ENCODE measurements around the gene NRG3.

NRG3 gene

DNA sequence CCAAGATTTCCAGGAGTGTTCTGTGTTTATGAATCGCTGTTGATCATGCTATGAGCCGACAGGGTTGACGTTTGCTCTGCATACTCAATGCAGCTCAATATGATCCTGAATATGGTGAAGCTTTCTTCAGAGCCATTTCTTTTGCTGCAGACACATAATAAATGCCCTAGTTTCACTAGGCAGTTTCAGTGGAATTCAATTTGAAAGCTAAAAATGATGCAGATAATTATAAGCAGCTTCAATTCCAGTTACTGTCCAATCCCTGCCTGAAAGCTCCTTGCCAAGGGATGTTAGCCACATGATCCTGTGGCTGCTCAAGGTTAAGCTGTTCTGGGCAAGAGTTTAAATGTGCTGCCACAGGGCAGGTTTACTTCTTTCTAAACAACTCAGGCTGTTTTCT, 805.6 kb downstream of the NRG3 start:
- peak; percentile 7 for DNase-seq (ENCODE audit: low spot score)

DNA sequence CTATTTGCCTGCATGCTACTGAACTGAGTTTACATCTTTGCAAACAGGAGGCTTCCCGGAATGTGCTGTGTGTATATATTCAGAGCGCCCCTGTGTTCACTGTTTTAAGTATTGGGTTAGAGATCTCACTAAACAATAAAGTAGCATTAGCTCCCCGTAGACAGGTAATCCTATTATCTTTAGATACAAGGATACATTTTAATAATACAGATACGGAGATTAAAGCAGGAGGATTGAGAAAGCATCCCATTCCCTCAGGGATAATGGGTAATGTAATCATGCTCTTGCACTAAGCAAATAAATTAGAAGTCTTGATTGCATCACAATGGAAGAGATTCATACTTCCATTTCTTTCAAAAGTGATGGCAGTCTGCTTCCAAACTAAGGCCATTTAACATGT, 809.0 kb downstream of the NRG3 start:
- no peak for DNase-seq (ENCODE audit: low spot score)

DNA sequence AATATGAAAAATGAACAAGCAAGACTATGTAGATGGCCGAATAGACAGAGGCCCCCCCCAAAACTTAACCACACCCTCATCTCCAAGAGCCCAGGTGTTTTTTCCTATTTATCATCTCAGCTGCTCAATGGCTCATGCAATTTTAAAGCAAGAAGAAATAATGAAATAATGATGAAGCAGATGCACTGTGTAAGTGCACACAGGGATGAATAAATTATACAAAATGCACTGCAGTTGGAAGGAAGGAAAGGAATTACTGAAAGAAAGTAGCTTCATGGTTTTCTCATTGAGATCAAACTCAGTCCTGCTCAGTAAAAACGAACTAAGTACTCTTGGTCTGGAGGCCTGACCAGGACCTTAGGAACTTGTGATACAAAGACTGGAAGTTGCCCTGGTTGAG, 810.1 kb downstream of the NRG3 start:
- no peak for DNase-seq (ENCODE audit: low spot score)

DNA sequence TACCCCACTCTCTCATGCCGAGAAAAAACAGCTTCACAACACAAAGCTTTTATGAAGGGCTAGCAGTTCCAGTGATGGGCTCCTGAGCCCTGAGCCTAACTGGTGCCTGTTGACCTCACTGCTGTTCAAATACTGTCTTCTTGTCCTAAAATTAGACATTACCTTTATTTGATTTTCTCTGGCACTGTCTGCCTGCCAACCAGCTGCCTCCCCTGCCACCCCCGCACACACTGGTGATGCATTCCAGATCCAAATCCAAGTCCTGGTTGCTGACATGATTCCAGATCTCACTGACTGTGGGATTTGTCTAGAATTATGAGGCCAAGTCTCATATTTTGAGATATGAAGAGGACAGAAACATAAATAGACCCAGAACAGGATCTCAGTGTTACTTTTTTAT, 816.2 kb downstream of the NRG3 start:
- DNase-seq (ENCODE audit: low spot score): no peak

DNA sequence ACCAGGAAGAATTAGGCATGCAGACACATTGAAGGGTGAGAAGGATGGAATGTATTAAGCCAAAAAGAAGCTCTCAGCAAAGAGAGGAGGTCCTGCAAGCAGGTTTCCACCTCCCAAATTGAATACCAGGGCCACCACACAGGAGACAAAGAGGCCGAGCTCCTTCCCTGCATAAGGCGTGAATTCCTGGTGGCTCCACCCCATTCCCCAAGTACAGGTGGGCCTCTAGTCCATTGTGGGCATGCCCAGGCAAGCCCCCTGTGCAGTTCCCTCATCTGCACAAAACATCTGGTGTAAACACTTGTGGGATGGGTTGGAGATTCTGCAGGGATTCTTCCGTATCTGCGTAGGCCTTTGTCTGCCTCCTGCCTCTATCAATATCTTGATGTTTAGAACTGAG, 817.5 kb downstream of the NRG3 start:
- no peak for DNase-seq (ENCODE audit: low spot score)

DNA sequence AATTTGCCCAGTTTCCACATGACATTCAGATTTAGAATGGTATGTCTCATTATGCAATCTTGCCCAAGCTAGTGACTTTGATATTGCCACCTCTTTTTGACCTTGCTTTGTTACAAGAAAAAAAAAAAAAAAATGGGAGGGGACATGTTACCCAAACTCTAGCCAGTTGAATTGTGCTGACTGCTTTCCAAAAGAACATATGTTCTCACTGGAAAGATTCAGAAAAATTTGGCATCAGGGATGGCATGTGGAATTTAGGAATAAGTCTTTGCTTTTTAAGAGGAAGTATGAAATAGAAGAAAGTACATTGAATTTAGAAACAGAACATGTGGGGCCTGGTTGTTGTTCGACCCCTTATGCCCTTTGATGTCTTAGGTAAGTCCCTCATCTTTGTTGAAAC, 846.8 kb downstream of the NRG3 start:
- no peak for DNase-seq (ENCODE audit: low spot score)

DNA sequence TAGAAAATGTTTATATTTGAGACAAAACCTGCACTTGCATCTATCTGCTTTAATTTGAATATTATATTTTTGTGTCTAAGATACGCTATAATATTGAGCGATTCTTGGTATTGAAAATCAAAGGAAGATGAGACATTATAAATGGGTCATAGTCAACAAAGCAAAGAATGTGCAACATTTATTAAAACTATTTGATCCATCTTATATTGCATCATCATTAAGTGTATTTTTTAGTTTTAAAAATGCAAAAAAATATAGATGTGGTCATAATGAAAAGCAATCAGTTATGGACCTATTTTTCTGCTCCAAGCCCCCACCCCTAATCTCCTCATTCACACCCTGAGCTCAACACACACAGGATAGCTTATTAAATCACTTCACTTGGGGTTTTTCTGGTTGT, 847.3 kb downstream of the NRG3 start:
- DNase-seq (ENCODE audit: low spot score): no peak

DNA sequence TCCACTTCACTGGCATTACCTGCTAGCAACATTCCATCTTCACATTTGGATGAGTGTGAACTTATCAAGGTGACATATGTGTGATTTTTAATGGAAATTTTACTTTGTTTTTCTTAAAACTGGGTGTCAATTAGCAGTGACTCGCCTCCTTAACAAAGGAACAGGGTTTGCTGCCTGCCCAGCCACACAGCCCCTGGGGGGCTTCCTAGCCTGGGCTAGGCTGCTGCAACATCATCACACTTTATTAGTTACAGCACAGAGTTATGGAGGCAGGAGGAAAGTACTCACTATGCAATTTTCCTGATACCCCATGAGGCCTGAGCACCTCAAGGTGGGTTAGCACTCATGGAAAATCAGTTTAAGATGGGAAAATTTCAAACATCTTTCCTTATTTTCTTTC, 861.3 kb downstream of the NRG3 start:
- DNase-seq (ENCODE audit: low spot score): no peak

DNA sequence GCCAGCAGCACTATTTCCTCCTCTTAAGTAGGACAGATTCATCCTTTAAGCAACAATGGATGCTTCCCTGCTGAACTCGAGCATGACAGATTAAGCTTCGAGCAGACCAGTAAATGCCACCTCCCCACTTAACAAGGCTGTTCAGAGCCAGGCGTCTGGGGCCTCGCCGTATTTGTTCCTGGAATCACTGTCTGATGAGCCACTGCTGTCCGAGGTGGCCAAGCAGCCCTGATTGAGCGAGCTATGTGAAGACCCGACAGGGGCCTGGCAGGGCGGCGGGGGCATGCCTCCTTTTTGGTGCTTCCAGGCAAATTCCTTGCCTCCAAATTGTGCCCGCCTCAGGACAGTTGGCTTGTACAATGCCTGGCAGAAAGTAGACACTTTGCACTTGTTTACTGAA, 862.6 kb downstream of the NRG3 start:
- no peak for DNase-seq (ENCODE audit: low spot score)

DNA sequence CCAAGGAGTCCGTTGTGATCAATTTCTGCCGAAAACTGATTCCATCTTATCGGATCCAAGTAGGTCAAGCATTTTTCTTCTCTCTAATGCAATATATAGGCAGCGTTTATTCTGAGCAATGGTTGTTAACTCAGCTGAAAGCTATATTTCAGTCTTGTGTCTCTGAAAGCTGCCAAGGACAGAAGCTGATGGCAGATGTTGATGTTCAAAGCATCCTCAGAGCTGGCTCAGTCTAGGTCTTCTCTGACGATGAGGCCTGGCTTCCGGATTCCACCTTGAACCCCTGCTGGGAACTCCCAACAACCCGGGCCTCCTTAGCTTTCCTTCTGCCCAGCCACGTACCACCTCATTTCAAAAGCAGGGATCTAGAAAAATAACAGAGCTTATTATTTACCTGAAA, 863.6 kb downstream of the NRG3 start:
- no peak for DNase-seq (ENCODE audit: low spot score)

DNA sequence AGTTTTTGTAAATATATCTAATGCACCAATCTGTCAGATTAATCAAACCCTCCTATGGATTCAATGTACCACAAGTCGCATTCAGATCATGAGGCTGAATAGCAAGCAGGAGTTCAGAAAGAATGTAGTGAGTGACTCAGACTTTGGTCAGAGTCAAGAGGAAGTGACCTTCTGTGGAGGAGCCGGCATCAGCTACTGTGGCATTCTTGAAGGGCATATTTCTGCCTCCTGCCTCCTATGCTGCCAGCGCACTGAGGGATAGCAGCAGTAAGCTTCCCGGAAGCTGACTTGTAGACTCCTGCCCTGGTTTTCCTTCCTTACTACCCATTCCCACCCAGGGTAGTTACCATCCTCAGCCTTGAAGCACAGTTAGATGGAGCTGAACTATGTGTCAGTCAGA, 867.5 kb downstream of the NRG3 start:
- DNase-seq (ENCODE audit: low spot score): no peak

DNA sequence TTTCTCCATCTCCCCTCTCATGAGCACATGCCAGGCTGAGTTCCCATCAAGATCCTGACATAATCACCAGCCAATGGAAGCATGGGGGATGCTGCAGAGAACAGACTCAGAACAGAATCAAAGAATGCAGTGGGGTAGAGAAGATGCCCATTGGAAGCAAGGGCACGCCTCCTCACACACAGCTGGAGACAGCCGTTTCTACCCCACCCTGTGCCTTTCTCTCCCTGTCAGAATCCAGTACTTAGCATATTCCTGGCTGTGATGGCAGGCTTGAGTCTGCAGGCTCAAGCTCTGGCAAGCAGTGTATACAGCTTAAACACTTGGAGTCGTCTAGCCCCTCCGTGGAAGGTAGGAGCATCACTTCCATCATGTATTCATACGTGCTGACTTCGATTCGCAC, 867.9 kb downstream of the NRG3 start:
- no peak for DNase-seq (ENCODE audit: low spot score)

DNA sequence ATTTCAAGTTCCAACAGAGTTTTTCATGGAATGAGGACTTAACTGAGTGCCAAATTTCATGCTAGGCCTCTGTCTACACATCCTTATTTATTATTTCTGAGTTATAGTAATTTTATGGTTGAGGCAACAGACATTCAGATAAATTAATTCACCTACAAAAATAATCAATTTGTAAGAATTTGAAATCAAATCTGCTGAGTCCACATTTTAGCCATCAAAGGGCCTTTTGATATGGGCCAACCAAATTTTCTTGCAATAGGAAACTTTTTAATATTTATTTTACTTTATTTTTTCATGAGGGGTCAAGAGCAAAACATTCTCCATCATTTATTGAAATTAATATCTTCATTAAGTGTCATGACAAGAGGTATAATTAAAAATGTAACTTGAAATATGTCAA, 875.5 kb downstream of the NRG3 start:
- DNase-seq (ENCODE audit: low spot score): no peak

DNA sequence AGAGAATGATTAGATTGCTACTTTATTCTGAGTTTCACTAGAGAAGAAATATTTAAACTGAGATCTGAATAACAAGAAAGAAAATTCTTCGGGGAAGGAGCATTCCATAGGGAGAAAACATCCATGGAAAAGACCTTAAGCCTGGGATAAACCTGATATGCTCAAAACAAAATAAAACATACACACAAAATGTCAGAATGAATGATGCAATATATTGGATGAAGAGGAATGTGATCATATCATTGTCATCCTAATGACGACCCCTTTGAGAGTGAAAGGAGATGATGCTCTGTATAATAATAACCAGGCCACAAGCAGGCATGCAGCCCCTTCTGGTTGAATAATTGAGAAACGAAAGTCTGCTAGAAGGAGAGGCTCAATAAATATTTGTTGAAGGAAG, 882.4 kb downstream of the NRG3 start:
- DNase-seq (ENCODE audit: low spot score): no peak

DNA sequence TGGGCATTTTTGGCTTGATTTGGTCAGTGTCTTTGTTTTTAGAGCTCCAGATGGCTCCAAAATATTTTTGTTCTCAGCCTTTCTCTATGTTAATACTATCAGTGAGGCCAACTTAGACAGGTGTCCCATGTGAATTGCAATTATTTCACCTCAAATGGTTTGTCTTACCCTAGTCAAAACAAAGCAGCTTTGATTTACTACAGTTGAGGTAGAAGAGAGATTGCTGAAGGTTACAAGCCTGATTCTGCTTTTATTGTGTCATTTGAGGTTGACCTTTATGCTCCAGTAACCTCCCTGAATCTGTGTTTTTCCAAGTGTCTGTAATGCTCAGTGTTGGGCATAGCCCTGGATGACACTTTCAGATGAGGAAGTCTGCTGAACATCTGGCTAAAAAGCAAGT, 882.9 kb downstream of the NRG3 start:
- DNase-seq (ENCODE audit: low spot score): no peak

DNA sequence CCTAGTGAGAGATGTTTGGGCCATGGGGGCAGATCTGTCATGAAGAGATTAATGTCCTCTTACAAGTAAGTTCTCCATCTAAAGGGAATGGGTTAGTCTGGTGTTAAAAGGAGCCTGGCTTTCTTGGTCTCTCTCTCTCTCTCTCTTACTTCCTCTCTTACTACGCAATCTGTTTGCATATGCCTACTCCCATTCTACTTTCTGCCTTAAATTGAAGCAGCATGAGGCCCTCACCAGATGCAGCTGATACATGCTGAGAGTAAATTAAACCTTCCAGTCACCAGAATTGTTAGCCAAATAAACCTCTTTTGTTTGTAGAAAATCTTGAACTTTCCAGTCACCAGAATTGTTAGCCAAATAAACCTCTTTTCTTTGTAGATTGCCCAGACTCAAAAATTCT, 884.1 kb downstream of the NRG3 start:
- no peak for DNase-seq (ENCODE audit: low spot score)

DNA sequence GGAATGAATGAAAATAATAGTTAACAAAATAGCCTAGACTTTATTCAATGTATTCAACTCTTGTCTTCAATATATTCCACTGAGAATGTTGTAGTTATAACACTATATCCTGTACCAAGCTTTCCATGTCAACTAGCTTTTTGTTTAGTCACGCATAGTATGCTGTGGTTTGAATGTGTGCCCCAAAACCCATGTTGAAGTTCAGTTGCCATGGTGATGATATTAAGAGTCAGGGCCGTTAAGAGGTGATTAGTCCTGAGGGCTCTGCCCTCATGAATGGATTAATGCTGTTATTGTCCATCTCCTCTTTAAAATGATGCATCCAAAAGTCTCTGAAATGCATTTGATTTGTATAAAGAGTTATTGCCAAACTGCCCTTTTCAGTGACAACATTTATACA, 887.6 kb downstream of the NRG3 start:
- DNase-seq (ENCODE audit: low spot score): no peak

DNA sequence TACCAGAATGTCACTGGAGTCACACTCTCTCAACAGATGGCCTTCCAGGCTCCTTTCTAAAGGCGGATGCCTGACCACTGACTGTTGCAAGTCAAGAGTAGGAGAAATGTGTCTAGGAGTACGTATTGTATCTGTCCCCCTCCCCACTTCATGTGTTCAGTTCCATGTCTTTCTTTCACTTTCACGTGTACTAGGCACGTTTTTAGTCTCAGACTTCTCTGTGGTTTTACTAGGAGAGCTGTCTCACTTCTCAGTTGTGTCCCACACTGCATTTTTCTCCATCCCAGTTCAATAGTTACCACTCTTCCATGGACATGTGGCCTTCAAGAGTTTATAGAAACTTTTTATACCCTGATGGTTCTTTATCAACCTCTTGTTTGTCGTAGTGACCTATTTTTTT, 893.0 kb downstream of the NRG3 start:
- no peak for DNase-seq (ENCODE audit: low spot score)

DNA sequence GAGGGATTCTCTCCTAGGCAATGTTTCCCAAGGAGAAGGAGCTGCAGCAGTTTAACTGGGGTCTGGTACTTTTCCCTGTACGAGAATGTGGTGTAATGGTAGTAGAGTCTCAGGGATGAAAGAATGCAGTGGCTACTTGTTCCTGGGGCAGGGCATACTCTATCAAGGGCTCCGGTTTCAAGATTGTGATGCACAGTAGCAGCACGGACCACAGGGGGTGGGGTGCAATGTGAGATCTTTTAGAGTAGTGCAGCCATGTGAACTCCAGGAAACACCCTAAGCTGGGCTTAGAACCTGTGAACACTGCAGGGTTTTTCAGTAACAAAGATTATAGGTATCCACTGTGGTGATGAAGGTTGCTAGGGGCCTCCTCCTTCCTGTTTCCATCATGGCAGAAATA, 903.9 kb downstream of the NRG3 start:
- DNase-seq (ENCODE audit: low spot score): no peak

DNA sequence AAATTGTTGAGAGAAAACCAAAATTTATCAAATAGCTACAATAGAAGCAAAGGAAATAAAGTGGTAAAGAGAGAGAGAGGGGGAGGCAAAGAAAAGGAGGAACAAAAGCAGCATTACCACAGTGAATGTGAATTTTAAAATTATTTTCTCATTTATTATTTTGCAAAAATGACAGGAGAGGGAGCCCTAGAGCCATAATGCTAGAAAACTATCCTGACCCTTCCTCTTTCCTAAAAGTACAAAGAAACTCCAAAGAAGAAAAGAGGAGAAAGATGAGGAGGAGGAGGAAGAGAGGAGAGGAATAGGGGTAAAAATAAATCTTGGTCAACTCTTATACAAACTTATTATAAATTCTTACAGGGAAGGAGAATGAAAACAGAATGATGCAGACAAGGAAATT, 921.5 kb downstream of the NRG3 start:
- DNase-seq (ENCODE audit: low spot score): no peak

DNA sequence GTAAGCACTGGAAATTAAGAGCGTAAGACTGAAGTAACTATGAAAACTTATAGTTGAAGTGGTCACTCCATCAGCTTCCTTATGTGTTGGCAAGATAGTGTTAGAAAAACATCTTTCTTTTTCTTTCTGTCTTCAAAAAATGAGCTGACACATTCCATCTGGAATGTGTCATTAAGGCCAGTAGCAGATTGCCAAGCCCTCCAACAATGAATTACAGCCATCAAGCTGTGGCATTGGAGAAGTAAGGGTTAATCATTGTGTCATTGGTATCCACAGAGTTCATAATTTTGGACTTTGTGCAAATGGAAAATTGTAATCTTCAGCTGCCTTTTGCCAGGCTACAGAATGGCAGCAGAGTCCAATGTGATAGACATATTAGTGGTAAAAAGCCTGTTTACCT, 926.3 kb downstream of the NRG3 start:
- no peak for DNase-seq (ENCODE audit: low spot score)

DNA sequence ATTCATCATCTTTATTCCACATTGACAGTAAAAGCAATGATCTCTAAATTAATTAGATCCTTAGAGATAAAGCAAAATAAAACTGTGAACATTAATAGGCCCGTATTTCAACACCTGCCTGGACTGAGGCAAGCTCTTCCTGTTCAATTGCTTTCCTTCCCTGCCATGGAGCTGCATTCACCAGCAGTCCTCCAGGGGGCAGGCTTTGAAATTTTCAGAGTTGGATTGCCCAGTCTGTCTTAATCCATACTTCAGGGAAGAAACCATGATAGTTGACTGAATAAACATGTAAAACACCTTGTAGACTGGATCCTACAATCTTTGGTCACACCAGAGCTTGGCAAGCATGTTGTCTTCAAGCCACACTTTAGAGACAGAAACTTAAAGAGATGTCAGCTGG, 936.6 kb downstream of the NRG3 start:
- no peak for DNase-seq (ENCODE audit: low spot score)

DNA sequence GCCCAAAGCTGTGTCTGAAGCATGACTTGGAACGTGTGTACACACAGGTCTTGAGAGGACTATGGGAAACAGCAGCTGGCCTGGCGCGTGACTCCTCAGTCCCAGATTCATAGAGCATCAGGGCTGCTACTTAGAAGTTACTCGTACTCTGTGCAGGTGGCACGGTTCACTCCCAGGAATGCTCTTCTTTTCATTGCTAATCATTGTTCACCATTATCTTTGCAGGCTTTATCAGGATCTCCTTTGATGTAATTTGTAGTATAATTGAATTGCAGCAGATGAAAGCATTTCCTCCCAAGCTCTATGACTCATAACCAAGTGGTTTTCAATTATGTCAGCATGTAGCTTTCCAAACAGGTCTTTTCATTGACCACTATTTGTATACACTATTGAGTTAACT, 938.9 kb downstream of the NRG3 start:
- DNase-seq (ENCODE audit: low spot score): no peak

DNA sequence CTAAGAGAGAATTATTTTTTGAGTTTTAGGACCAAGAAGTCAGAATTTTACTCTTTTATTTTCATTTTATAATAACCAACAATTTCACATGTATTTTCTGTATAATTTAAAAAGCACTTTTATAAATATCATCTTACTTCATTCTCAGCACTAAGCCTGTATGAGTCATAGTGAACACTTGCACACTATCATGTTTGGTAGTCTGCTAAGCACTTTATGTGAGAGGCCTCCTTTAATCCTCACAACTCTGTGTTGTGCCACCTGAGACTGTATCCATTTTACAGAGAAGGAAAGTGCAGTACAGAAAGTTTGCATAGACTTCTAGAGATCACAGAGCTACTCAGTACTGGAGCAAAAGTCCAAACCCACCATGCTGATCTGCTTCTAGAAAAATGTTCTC, 939.6 kb downstream of the NRG3 start:
- no peak for DNase-seq (ENCODE audit: low spot score)

DNA sequence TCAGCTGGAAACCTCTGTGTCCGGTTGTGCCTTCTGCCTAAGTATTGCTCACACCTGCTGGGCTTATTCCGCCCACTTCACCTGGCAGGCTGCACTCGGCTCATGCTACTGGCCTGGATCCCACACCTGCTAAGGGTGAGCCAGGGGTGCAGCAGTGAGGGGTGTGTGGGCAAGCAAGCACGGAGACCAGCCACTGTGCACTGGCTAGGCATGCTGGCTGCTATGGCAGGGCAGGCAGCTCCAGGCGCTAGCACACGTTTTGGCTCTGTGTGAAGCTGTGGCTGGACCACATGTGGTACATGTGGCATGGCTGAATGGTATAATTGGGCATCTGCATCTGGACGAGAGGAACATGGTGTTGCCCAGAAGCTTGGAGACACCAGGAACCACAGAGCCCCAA, 940.7 kb downstream of the NRG3 start:
- no peak for DNase-seq (ENCODE audit: low spot score)

Measured in cerebellar cortex (tissue), 1 donor.